ENCODE data around the gene VPS35L. TPM values are rescaled to one million over a fixed set of nuclear protein-coding genes. Genes with fewer than 3 reads are reported as not detected.

Gene VPS35L
- total and polyA plus RNA-seq, 10 of the 15 experiments (the other 5 are each of a cell fraction or from before 2014, with no cell fraction given): 14.9 to 44.1 (median 26.3) TPM

DNA sequence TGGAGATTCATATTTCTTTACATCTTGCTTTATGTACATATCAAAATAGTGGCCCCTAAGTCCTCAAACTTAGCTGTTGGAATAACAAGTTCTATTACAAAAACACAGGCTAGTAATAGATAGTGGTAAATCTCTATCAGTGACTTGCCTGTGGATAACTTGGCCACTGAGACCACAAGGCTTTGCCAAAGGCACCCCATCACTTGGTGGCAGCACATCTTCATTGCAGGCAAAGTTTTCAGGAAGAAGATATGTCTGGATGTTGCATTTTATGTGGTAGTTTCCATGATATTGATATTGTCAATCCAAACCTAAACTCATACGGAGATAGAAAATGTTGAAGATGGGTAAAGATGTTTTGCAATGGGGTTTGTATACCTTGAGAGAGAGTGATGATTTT lies 104.1 kb downstream of the VPS35L start:
- no TSS peak for BruUV-seq (replicated peaks)
- Histone ChIP-seq H2AFZ (ENCODE audit: control insufficient read depth, low read depth, low read length) (no peak overlapping the region), H4K20me1 (ENCODE audit: control insufficient read depth, insufficient read depth) (no peaks in the 10 kb centered on the region), H3K4me3 (no peak overlapping the region), H3K9me3 (replicated peaks; ENCODE audit: control insufficient read depth, insufficient read depth, low read length) (no peaks in the 10 kb centered on the region), H3K27me3 (replicated peaks in 1 of 2; ENCODE audit: control insufficient read depth in 2 of 2, insufficient read depth in 2 of 2, low read length in 1 of 2) (no peaks in the 10 kb centered on the region), H3K36me3 (ENCODE audit: control insufficient read depth in 2 of 2, insufficient read depth in 2 of 2, low read length in 1 of 2) (peaks cover 0 to 4% of the 10 kb centered on the region in 2 experiments; a peak in 3 of 4 replicates), H3K27ac (ENCODE audit: control insufficient read depth, insufficient read depth) (no peak overlapping the region), H3K9ac (ENCODE audit: control insufficient read depth, insufficient read depth, low read length) (no peak overlapping the region), H3K79me2 (ENCODE audit: control insufficient read depth, insufficient read depth, low read length) (no peaks in the 10 kb centered on the region), H3K4me2 (ENCODE audit: control insufficient read depth, insufficient read depth) (no peak overlapping the region), H3K4me1 (ENCODE audit: control insufficient read depth, insufficient read depth, low read length) (no peaks in the 10 kb centered on the region)
- ChIA-PET SMC1A (ENCODE audit: uncharacterized antibody, unreplicated experiment) (no interaction called here), RAD21 (ENCODE audit: unreplicated experiment) (no interaction called here), POLR2A (no interaction called here), CTCF (no interaction called here)
- in situ Hi-C loops (cut with MboI): no loop called here
- WGBS (ENCODE audit: insufficient coverage, insufficient replicate concordance, low lambda C conversion rate, missing lambda C conversion rate): 92% methylated on average over 1 of the region's 1 CpG
- no peak for FAIRE-seq
- DNase-seq (ENCODE audit: low read depth, low spot score): no peak
- intact Hi-C loops (cut with micrococcal nuclease; ENCODE audit: unreplicated experiment): no loop called here
- ATAC-seq: no peak
- no peak for TF ChIP-seq FOS (IDR thresholded peaks at IDR 0.05; ENCODE audit: borderline replicate concordance, extremely low read depth, insufficient read length)
- no peak for TF ChIP-seq RELA (IDR thresholded peaks at IDR 0.05; ENCODE audit: borderline replicate concordance, partially characterized antibody)
- TF ChIP-seq SREBF2 (IDR thresholded peaks at IDR 0.05; ENCODE audit: low read length): no peak
- TF ChIP-seq ZBTB40 (IDR thresholded peaks at IDR 0.05; ENCODE audit: borderline replicate concordance): no peak
- TF ChIP-seq, protein P1, sequence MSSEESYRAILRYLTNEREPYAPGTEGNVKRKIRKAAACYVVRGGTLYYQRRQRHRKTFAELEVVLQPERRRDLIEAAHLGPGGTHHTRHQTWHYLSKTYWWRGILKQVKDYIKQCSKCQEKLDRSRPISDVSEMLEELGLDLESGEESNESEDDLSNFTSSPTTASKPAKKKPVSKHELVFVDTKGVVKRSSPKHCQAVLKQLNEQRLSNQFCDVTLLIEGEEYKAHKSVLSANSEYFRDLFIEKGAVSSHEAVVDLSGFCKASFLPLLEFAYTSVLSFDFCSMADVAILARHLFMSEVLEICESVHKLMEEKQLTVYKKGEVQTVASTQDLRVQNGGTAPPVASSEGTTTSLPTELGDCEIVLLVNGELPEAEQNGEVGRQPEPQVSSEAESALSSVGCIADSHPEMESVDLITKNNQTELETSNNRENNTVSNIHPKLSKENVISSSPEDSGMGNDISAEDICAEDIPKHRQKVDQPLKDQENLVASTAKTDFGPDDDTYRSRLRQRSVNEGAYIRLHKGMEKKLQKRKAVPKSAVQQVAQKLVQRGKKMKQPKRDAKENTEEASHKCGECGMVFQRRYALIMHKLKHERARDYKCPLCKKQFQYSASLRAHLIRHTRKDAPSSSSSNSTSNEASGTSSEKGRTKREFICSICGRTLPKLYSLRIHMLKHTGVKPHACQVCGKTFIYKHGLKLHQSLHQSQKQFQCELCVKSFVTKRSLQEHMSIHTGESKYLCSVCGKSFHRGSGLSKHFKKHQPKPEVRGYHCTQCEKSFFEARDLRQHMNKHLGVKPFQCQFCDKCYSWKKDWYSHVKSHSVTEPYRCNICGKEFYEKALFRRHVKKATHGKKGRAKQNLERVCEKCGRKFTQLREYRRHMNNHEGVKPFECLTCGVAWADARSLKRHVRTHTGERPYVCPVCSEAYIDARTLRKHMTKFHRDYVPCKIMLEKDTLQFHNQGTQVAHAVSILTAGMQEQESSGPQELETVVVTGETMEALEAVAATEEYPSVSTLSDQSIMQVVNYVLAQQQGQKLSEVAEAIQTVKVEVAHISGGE (CRISPR knock-in tag; IDR thresholded peaks at IDR 0.05): no peak
- no peak for TF ChIP-seq YY1 (IDR thresholded peaks at IDR 0.05; ENCODE audit: low read depth, low read length)
- no peak for TF ChIP-seq ZNF274 (IDR thresholded peaks at IDR 0.05; ENCODE audit: insufficient read depth, insufficient read length)
- TF ChIP-seq, protein P2, sequence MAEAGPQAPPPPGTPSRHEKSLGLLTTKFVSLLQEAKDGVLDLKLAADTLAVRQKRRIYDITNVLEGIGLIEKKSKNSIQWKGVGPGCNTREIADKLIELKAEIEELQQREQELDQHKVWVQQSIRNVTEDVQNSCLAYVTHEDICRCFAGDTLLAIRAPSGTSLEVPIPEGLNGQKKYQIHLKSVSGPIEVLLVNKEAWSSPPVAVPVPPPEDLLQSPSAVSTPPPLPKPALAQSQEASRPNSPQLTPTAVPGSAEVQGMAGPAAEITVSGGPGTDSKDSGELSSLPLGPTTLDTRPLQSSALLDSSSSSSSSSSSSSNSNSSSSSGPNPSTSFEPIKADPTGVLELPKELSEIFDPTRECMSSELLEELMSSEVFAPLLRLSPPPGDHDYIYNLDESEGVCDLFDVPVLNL (IDR thresholded peaks at IDR 0.05; ENCODE audit: low read depth, low read length): no peak
- TF ChIP-seq MEF2A (IDR thresholded peaks at IDR 0.05; ENCODE audit: insufficient read depth, low read depth, low read length): no peak
- no peak for TF ChIP-seq GABPA (IDR thresholded peaks at IDR 0.05; ENCODE audit: low read depth)
- TF ChIP-seq, protein P3, sequence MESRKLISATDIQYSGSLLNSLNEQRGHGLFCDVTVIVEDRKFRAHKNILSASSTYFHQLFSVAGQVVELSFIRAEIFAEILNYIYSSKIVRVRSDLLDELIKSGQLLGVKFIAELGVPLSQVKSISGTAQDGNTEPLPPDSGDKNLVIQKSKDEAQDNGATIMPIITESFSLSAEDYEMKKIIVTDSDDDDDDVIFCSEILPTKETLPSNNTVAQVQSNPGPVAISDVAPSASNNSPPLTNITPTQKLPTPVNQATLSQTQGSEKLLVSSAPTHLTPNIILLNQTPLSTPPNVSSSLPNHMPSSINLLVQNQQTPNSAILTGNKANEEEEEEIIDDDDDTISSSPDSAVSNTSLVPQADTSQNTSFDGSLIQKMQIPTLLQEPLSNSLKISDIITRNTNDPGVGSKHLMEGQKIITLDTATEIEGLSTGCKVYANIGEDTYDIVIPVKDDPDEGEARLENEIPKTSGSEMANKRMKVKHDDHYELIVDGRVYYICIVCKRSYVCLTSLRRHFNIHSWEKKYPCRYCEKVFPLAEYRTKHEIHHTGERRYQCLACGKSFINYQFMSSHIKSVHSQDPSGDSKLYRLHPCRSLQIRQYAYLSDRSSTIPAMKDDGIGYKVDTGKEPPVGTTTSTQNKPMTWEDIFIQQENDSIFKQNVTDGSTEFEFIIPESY (IDR thresholded peaks at IDR 0.05): no peak
- TF ChIP-seq BRCA1 (IDR thresholded peaks at IDR 0.05; ENCODE audit: low read depth, low read length): no peak
- TF ChIP-seq, protein P4, sequence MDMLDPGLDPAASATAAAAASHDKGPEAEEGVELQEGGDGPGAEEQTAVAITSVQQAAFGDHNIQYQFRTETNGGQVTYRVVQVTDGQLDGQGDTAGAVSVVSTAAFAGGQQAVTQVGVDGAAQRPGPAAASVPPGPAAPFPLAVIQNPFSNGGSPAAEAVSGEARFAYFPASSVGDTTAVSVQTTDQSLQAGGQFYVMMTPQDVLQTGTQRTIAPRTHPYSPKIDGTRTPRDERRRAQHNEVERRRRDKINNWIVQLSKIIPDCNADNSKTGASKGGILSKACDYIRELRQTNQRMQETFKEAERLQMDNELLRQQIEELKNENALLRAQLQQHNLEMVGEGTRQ (IDR thresholded peaks at IDR 0.05; ENCODE audit: borderline replicate concordance, low read depth, low read length): no peak
